BLaER1 treated with 17β-estradiol and CSF1 and Interleukin-3, amounts not matched to agents 10 nM and 100 nM (cell line): ENCODE measurements around the gene PTPN7.

ENCODE experiments used
- H3K27ac ChIP-seq, 11 experiments: shearing (Covaris generic); formaldehyde crosslinking; 2 replicates each; pipeline ENCODE4 v1.8.1; 2022
- H3K27me3 ChIP-seq, 11 experiments: shearing (Covaris generic); formaldehyde crosslinking; 2 replicates each; pipeline ENCODE4 v1.8.1; 2022
- H3K36me3 ChIP-seq, 11 experiments: shearing (Covaris generic); formaldehyde crosslinking; 2 replicates each; pipeline ENCODE4 v1.8.1; 2022
- H3K4me1 ChIP-seq, 10 experiments: shearing (Covaris generic); formaldehyde crosslinking; 2 replicates each; pipeline ENCODE4 v1.8.1; 2022
- H3K4me2 ChIP-seq, 11 experiments: shearing (Covaris generic); formaldehyde crosslinking; 2 replicates each; pipeline ENCODE4 v1.8.1; 2022
- H3K4me3 ChIP-seq, 10 experiments: shearing (Covaris generic); formaldehyde crosslinking; 2 replicates each; pipeline ENCODE4 v1.8.1; 2022
- H3K9ac ChIP-seq, 11 experiments: shearing (Covaris generic); formaldehyde crosslinking; 2 replicates each; pipeline ENCODE4 v1.8.1; 2022
- H3K9me3 ChIP-seq, 11 experiments: shearing (Covaris generic); formaldehyde crosslinking; replicated peaks in 1 of 11; 2 replicates each; pipeline ENCODE4 v1.8.1; 2022
- H4K20me1 ChIP-seq, 11 experiments: shearing (Covaris generic); formaldehyde crosslinking; 2 replicates each; pipeline ENCODE4 v1.8.1; 2022
- Cebpa-rat ChIP-seq, 11 experiments: shearing (Covaris generic); IDR thresholded peaks; 2 replicates each; pipeline ENCODE4 v1.8.1; 2022

PTPN7 gene

DNA sequence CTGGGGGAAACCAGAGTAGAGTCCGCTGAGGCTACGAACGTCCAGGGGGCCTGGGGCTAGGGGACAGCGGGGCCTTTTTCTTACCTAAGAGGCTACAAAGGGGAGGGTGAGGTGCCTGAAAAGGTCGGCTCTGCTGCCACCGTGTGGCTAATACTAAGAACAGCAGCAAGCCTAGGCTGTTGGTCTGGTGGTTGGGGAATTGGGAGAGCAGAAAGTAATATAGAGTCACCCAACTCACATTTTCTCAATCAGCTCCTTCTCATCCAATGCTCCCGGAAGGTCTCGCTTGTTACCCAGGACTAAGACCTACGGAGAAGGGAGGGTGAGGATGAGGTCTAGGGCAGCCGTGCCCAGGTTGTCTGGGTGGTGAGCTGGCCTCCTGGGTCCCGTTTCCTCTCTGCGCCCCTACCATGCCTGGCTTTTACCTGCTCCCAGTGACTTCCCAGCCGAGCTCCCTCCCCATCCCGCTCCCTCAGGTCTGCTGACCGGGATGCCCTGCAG lies 25.1 kb downstream of the PTPN7 start:
- Histone ChIP-seq H3K27ac (no peak overlapping the region), H3K9ac (peak overlapping the region in 1 of 11 experiments; percentile 36; a peak in 1 of 22 replicates), H3K9me3 (no peaks in the 10 kb centered on the region), H3K4me1 (peaks cover 0 to 26% (median 7%) of the 10 kb centered on the region in 10 experiments; a peak in 11 of 20 replicates), H4K20me1 (peaks cover 65 to 100% (median 79%) of the 10 kb centered on the region in 11 experiments), H3K4me2 (no peak overlapping the region), H3K27me3 (no peaks in the 10 kb centered on the region), H3K36me3 (peaks cover 78 to 97% (median 87%) of the 10 kb centered on the region in 11 experiments), H3K4me3 (no peak overlapping the region)
- no peak for TF ChIP-seq Cebpa-rat (IDR thresholded peaks at IDR 0.05)

DNA sequence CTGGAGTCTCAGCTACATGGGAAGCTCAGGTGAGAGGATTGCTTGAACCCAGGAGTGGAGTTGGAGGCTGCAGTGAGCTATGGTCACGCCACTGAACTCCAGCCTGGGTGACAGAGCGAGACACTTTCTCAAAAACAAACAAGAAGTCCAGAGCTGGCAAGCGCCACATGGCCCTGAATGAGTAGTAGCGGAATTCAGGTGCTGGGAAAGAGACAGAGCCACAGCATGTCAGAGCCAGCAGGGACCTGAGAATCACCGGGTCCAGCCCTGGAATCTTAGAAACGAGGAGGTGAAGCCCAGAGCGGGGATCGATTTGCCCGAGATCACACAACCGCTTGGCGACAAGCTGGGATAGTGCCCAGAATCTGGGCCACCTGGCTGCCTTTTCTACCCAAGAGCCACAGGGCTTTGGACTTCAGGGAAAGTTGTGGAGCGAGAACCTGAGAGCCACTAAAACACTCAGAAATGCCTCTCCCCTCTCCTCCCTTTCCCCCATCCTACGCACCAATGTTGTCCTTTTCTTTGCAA lies 25.7 kb downstream of the PTPN7 start:
- Histone ChIP-seq H3K36me3 (peaks cover 77 to 92% (median 84%) of the 10 kb centered on the region in 11 experiments), H4K20me1 (peaks cover 59 to 100% (median 73%) of the 10 kb centered on the region in 11 experiments), H3K9ac (no peak overlapping the region)

GRCh38 chr1:202133989-202134388 lies 26.4 kb downstream of the PTPN7 start:
- H3K4me1 ChIP-seq = peaks cover 0 to 26% (median 3%) of the 10 kb centered on the region in 10 experiments; a peak in 7 of 20 replicates
- H3K9ac ChIP-seq = no peak overlapping the region
- H3K36me3 ChIP-seq = peaks cover 73 to 87% (median 80%) of the 10 kb centered on the region in 11 experiments
- H3K4me3 ChIP-seq = no peak overlapping the region
- H3K27me3 ChIP-seq = no peaks in the 10 kb centered on the region
- TF ChIP-seq Cebpa-rat (IDR thresholded peaks at IDR 0.05) = no peak
- H3K9me3 ChIP-seq = no peaks in the 10 kb centered on the region
- peaks cover 52 to 100% (median 66%) of the 10 kb centered on the region in 11 experiments for H4K20me1 ChIP-seq
- H3K4me2 ChIP-seq = no peak overlapping the region
- H3K27ac ChIP-seq = no peak overlapping the region

More for the DNA sequence above, 25.7 kb downstream of the PTPN7 start:
- Histone ChIP-seq H3K4me3 (no peak overlapping the region), H3K9me3 (no peaks in the 10 kb centered on the region), H3K27me3 (no peaks in the 10 kb centered on the region), H3K27ac (no peak overlapping the region), H3K4me2 (no peak overlapping the region), H3K4me1 (peaks cover 0 to 26% (median 5%) of the 10 kb centered on the region in 10 experiments; a peak in 8 of 20 replicates)
- no peak for TF ChIP-seq Cebpa-rat (IDR thresholded peaks at IDR 0.05)

DNA sequence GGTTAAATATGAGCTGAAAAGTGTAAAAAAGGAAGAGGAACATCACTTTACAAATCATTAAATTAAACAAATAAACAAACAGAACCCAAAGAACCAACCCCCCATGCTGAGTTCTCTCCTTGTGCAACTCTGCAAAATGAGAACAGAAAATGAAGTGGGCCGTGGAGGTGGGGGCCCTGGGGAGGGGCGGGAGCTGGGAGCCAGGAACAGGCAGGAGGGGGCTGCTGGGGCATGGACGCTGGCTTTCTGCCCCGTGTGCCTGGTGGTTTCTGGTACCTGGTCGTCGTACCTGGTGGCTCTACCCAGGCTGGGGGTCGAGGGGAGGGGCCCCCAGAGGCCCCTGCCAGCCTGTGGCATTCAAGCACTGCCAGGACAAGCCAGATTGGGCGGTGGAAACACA lies 26.9 kb downstream of the PTPN7 start:
- Histone ChIP-seq H3K4me1 (peaks cover 0 to 26% (median 0%) of the 10 kb centered on the region in 10 experiments; a peak in 6 of 20 replicates), H3K9ac (no peak overlapping the region), H4K20me1 (peaks cover 47 to 100% (median 61%) of the 10 kb centered on the region in 11 experiments), H3K27me3 (no peaks in the 10 kb centered on the region), H3K4me3 (no peak overlapping the region), H3K36me3 (peaks cover 68 to 82% (median 75%) of the 10 kb centered on the region in 11 experiments), H3K9me3 (no peaks in the 10 kb centered on the region), H3K4me2 (no peak overlapping the region), H3K27ac (no peak overlapping the region)
- TF ChIP-seq Cebpa-rat (IDR thresholded peaks at IDR 0.05) = no peak

- peaks cover 0 to 26% (median 0%) of the 10 kb centered on the region in 10 experiments; a peak in 7 of 20 replicates for H3K4me1 ChIP-seq
- H3K9me3 ChIP-seq = no peaks in the 10 kb centered on the region
- H3K27ac ChIP-seq = no peak overlapping the region
- H3K36me3 ChIP-seq = peaks cover 63 to 77% (median 70%) of the 10 kb centered on the region in 11 experiments
- TF ChIP-seq Cebpa-rat (IDR thresholded peaks at IDR 0.05) = no peak
- no peaks in the 10 kb centered on the region for H3K27me3 ChIP-seq
- H3K4me2 ChIP-seq = no peak overlapping the region
- no peak overlapping the region for H3K9ac ChIP-seq
- peaks cover 42 to 95% (median 56%) of the 10 kb centered on the region in 11 experiments for H4K20me1 ChIP-seq
- H3K4me3 ChIP-seq = no peak overlapping the region
Observed at GRCh38 chr1:202133001-202133400, 27.4 kb downstream of the PTPN7 start.

GRCh38 chr1:202131956-202132821 lies 28.2 kb downstream of the PTPN7 start:
- no peak overlapping the region for H3K27ac ChIP-seq
- no peak overlapping the region for H3K9ac ChIP-seq
- H4K20me1 ChIP-seq = peaks cover 34 to 87% (median 48%) of the 10 kb centered on the region in 11 experiments
- no peak overlapping the region for H3K4me2 ChIP-seq
- peaks cover 0 to 27% (median 4%) of the 10 kb centered on the region in 10 experiments; a peak in 12 of 20 replicates for H3K4me1 ChIP-seq
- no peaks in the 10 kb centered on the region for H3K27me3 ChIP-seq
- no peak for TF ChIP-seq Cebpa-rat (IDR thresholded peaks at IDR 0.05)
- no peak overlapping the region for H3K4me3 ChIP-seq
- peaks cover 55 to 69% (median 62%) of the 10 kb centered on the region in 11 experiments for H3K36me3 ChIP-seq
- no peaks in the 10 kb centered on the region for H3K9me3 ChIP-seq

GRCh38 chr1:202130816-202131522 lies 29.4 kb downstream of the PTPN7 start:
- Histone ChIP-seq H3K9ac (no peak overlapping the region), H3K9me3 (no peaks in the 10 kb centered on the region), H3K4me2 (no peak overlapping the region), H4K20me1 (peaks cover 23 to 75% (median 36%) of the 10 kb centered on the region in 11 experiments), H3K27me3 (no peaks in the 10 kb centered on the region), H3K4me1 (peaks cover 8 to 36% (median 16%) of the 10 kb centered on the region in 10 experiments), H3K27ac (no peak overlapping the region), H3K36me3 (peaks cover 44 to 57% (median 49%) of the 10 kb centered on the region in 11 experiments), H3K4me3 (no peak overlapping the region)
- TF ChIP-seq Cebpa-rat (IDR thresholded peaks at IDR 0.05) = no peak

DNA sequence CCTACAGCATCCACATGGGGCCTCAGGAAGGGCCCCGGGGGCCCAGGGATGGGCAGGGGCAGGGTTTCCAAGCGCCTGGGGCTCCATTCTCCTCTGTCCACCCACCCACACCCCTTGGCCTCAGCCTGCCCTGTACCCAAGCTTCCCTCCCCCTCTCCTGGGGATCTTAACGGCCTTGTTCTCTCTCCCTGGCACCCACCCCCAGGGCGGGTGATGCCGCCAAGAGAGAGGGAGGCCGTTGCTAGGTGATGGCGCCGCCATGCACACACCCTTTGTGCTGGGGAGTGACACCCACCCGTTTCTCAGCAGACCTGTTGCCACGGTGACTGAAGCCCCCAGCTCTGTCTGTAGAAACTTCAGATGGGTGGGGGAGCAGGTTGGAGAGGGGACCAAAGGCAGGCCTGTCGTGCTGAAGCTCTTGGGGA lies 30.1 kb downstream of the PTPN7 start:
- peaks cover 8 to 36% (median 16%) of the 10 kb centered on the region in 10 experiments for H3K4me1 ChIP-seq
- no peak overlapping the region for H3K27ac ChIP-seq
- no peaks in the 10 kb centered on the region for H3K27me3 ChIP-seq
- H3K9ac ChIP-seq = no peak overlapping the region
- H3K36me3 ChIP-seq = peaks cover 38 to 50% (median 43%) of the 10 kb centered on the region in 11 experiments
- H3K4me2 ChIP-seq = no peak overlapping the region
- no peak overlapping the region for H3K4me3 ChIP-seq
- H4K20me1 ChIP-seq = peaks cover 17 to 68% (median 29%) of the 10 kb centered on the region in 11 experiments
- no peak for TF ChIP-seq Cebpa-rat (IDR thresholded peaks at IDR 0.05)
- no peaks in the 10 kb centered on the region for H3K9me3 ChIP-seq
